ENCODE measurements around the gene C16orf54.
"Not testable (repeated sequence)": the region's sequence is repeated elsewhere in the genome, so short reads cannot be mapped to it uniquely, and the experiment has no call there.

The C16orf54 gene, protein sequence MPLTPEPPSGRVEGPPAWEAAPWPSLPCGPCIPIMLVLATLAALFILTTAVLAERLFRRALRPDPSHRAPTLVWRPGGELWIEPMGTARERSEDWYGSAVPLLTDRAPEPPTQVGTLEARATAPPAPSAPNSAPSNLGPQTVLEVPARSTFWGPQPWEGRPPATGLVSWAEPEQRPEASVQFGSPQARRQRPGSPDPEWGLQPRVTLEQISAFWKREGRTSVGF

DNA sequence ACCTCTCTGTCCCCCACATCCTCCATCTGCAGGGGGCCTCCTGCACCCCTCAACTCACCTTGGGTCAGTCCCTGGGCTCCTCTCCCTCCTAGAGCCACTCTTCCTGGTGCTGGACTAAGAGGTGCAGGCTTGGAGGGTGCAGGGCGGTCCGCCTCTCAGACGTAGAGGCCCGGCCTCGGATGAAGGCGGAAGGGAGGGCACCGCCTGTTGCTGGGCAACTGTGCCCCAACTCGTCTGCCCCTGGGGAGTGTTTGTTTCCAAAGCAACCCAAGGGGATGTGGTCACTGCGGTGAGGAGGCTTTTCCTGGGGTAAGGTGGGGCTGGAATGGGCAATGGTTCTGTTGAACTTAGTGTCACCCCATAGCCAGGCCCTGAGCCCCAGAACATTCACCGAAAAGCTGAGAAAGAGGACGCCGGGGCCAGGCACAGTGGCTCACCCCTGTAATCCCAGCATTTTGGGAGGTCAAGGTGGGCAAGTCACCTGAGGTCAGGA, at the start of gene C16orf54:
C16orf54 (minus strand) TSS at position 138 of the 493 bp plus-strand sequence. CDS start 1,039 bp downstream, outside the sequence.
- peak; percentile 72 for DNase-seq (ENCODE audit: extremely low spot score)
- ChIA-PET CTCF (interaction anchor here (0.8 to 1.6 kb wide), 3 partner anchors 44 to 103 kb away, joined by 3 to 6 read pairs (median 3); partner anchors contain the start of gene KIF22), POLR2A (interaction anchor here (0.5 kb wide), 1 partner anchor 42 kb away, joined by 7 read pairs; no protein-coding TSS in a partner anchor)
- TF ChIP-seq, protein P1, sequence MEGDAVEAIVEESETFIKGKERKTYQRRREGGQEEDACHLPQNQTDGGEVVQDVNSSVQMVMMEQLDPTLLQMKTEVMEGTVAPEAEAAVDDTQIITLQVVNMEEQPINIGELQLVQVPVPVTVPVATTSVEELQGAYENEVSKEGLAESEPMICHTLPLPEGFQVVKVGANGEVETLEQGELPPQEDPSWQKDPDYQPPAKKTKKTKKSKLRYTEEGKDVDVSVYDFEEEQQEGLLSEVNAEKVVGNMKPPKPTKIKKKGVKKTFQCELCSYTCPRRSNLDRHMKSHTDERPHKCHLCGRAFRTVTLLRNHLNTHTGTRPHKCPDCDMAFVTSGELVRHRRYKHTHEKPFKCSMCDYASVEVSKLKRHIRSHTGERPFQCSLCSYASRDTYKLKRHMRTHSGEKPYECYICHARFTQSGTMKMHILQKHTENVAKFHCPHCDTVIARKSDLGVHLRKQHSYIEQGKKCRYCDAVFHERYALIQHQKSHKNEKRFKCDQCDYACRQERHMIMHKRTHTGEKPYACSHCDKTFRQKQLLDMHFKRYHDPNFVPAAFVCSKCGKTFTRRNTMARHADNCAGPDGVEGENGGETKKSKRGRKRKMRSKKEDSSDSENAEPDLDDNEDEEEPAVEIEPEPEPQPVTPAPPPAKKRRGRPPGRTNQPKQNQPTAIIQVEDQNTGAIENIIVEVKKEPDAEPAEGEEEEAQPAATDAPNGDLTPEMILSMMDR (IDR thresholded peaks at IDR 0.05; ENCODE audit: control extremely low read depth, extremely low read depth, low read depth, missing control alignments): no peak

DNA sequence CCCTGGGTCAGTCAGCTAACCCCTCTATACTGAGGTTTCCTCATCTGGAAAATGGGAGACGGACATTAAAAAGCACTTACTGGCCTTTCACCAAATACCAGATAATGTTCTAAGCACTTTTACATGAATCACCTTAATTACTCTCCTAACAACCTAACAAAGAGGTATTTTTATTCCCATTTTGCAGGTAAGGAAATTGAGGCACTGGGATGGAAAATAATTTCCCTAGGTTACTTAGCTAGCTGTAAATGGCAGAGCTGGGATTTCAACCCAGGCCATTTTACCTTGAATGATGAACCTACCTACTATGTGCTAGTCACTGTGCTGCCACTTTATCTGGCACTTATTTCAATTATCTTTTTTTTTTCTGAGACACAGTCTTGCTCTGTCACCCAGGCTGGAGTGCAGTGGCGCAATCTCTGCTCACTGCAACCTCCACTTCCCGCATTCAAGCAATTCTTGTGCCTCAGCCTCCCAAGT, 48.5 kb upstream of the C16orf54 start:
- ChIA-PET POLR2A (interaction anchor here (0.7 kb wide), 1 partner anchor 865 kb away, joined by 3 read pairs; no protein-coding TSS in a partner anchor), CTCF (interaction anchor here (1.3 to 2.0 kb wide), 3 partner anchors 21 to 103 kb away, joined by 3 to 6 read pairs (median 4); partner anchors contain the start of gene PAGR1)
- no peak for DNase-seq (ENCODE audit: extremely low spot score)
- TF ChIP-seq, protein P1 (IDR thresholded peaks at IDR 0.05; ENCODE audit: control extremely low read depth, extremely low read depth, low read depth, missing control alignments): no peak

DNA sequence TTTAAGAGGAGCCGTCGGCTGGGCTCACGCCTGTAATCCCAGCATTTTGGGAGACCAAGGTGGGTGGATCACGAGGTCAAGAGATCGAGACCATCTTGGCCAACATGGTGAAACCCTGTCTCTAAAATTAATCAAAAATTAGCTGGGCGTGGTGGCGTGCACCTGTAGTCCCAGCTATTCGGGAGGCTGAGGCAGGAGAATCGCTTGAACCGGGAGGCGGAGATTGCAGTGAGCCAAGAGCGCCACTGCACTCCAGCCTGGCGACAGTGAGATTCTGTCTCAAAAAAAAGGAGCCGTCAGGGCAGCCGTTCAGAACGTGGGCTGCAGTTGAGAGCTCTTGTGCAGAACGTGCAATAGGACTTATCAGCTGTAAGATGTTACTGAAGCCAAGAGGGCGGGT, 47.4 kb upstream of the C16orf54 start:
- CTCF ChIA-PET: interaction anchor here (1.3 to 4.7 kb wide), 3 partner anchors 10 to 29 kb away, joined by 3 to 41 read pairs (median 6); partner anchors contain the start of gene PAGR1
- DNase-seq (ENCODE audit: extremely low spot score); POLR2A ChIA-PET: not testable (repeated sequence)

DNA sequence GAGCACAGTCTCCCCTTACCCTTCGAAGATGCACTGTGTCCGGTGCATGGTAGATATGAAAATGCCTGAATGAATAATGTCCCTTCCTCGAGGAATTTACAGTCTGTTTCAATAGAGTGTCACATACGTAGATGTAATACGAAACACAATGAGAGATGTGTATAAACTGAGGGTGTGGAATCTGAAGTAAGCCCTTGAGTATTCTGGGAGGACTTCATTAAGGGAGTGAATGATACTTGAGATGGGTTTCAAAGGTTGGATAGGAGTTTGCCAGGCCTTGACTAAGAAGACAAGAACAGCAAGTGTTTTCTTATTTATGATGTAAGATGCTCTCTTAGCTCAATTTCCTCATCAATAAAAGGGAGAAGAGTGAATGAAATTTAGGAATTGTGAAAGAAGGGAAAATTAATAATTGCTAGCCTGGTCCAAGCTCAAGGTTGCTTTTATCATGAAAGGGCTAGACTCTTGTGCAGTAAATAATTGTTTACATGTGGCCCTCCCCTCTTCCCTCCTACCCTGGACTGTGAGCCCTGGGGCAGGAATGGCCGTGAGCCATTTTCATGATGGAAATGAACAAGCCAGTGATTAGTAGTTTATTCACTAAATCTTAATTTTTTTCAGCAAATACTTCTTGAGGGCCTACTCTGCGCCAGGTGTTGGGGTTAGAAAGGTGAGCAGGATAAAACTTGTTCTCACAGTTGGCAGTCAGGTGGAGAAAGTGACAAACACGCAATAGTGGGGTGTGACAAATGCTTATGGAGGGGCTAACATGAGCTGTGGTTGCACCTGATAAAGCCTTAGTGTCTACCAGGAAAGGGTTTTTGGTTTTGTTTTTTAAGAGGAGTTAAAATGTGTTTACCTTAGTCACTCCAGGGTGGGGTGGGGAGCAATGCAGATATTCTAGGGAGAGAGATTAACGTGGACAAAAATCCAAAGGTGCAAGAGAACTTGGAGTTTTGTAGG, 46.3 kb upstream of the C16orf54 start:
- ChIA-PET CTCF (interaction anchor here (1.1 to 4.7 kb wide), 2 partner anchors 11 to 15 kb away, joined by 3 to 41 read pairs; no protein-coding TSS in a partner anchor), POLR2A (no interaction called here)
- TF ChIP-seq, protein P1 (IDR thresholded peaks at IDR 0.05; ENCODE audit: control extremely low read depth, extremely low read depth, low read depth, missing control alignments): no peak
- no peak for DNase-seq (ENCODE audit: extremely low spot score)

DNA sequence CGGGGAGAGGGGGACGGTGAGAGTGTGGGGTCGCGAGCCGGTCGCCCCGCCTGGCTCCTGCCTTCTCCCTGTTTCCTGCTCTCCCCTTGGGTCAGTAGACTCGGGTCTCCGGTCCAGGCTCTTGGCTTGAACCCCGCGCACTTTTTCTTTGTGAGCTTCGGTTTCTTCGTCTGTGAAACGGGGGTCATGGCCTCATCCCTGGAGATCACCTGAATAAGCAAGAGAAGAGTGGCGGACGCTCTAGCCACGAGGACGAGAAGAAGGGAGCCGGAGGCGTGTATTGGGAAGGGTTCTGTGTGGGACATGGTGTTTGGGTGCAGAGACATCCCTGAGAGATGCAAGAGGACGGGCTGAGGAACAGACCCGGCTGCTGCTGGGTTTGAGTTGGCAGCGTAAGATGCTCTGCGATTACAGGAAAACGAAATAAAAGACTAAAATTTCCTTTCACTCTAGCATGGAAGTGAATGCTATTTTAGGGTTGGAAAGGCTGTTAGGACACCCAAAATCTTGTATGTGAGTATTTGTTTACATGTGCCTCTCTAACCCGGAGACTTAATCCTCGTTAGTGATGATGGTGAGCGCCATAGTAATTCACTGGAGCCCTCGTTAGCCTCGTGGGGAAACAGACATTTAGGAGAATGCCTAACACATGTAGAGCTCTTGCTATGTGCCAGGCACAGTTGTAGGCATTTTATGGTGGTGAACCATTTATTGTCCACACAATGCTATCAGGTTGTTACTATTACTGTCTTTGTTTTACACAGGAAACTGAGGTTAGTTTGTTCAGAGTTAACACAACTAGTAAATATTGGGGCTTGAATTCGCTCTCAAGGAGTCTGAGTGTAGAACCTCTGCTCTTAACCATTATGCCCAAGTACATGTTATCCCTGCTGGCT, 45.4 kb upstream of the C16orf54 start:
- POLR2A ChIA-PET: interaction anchor here (0.8 to 1.6 kb wide), 4 partner anchors 12 to 147 kb away, joined by 3 to 4 read pairs (median 3); no protein-coding TSS in a partner anchor
- DNase-seq (ENCODE audit: extremely low spot score): no peak
- TF ChIP-seq, protein P1 (IDR thresholded peaks at IDR 0.05; ENCODE audit: control extremely low read depth, extremely low read depth, low read depth, missing control alignments): no peak
- CTCF ChIA-PET: interaction anchor here (0.8 to 4.7 kb wide), 25 partner anchors 8 to 205 kb away, joined by 3 to 41 read pairs (median 6); partner anchors contain the start of genes C16orf54, HIRIP3, INO80E and MVP
